GM12878 (cell line): Measurements from ENCODE around the gene GRIA4. TPM values are rescaled to one million over a fixed set of nuclear protein-coding genes. Genes with fewer than 3 reads are reported as not detected.

Source experiments
- ATAC-seq: fragments of 200-7000 bp; cut with Tn5 transposase; 3 replicates; pipeline ENCODE4 v1.9.1; 2020; ENCODE audit warnings: mild to moderate bottlenecking, moderate library complexity
- BruUV-seq: library from RNA; stranded (reverse); fragments of 400-500 nt; replicated peaks from 2 replicates; lab custom pipeline; 2021; lab: Mats Ljungman, UMichigan
- CTCF ChIA-PET: fragments of 300-600 bp; sonication (Branson Sonifier 250); formaldehyde crosslinking; extraction: SDS; loops from one replicate; lab custom pipeline; 2021; ENCODE audit warnings: inconsistent platforms; lab: Yijun Ruan, JAX
- POLR2A ChIA-PET: fragments of 350-600 bp; formaldehyde crosslinking; extraction: SDS; loops from one replicate; lab custom pipeline; 2021; ENCODE audit warnings: inconsistent platforms; lab: Charles Lee
- RAD21 ChIA-PET: fragments of 300-600 bp; sonication (Branson Sonifier 250); formaldehyde crosslinking; loops from one replicate; lab custom pipeline; 2023; ENCODE audit warnings: antibody characterized with exemption; ENCODE audit not compliant: unreplicated experiment; lab: Charles Lee
- SMC1A ChIA-PET: fragments of 300-600 bp; sonication (Branson Sonifier 250); formaldehyde crosslinking; loops from one replicate; lab custom pipeline; 2023; ENCODE audit not compliant: unreplicated experiment, uncharacterized antibody; lab: Charles Lee
- DNase-seq: peaks from one replicate; pipeline ENCODE4 v3.0.0-alpha.2; 2011; ENCODE audit warnings: low read depth, low spot score
- FAIRE-seq: peaks from 3 replicates; lab custom pipeline; 2011; peaks lifted over from hg19 to GRCh38; lab: Jason Lieb, UNC
- H2AFZ ChIP-seq: 2 replicates; pipeline ENCODE4 v1.6.0; 2011; ENCODE audit warnings: low read depth, low read length, control low read depth; ENCODE audit not compliant: control insufficient read depth
- H3K27ac ChIP-seq: 2 replicates; pipeline ENCODE4 v1.5.1; 2011; ENCODE audit warnings: control low read depth; ENCODE audit not compliant: control insufficient read depth, insufficient read depth
- H3K27me3 ChIP-seq, 2 experiments: replicated peaks in 1 of 2; 2 replicates each; pipeline versions ENCODE4 v1.6.0 to v1.6.1; 2011; ENCODE audit warnings: low read length in 1 of 2; ENCODE audit not compliant: control insufficient read depth in 2 of 2, insufficient read depth in 2 of 2
- H3K36me3 ChIP-seq, 2 experiments: 2 replicates each; pipeline ENCODE4 v1.5.1; 2011; ENCODE audit warnings: low read length in 1 of 2; ENCODE audit not compliant: control insufficient read depth in 2 of 2, insufficient read depth in 2 of 2
- H3K4me1 ChIP-seq: 2 replicates; pipeline ENCODE4 v1.6.1; 2011; ENCODE audit warnings: mild to moderate bottlenecking, low read length, moderate library complexity, mixed read lengths; ENCODE audit not compliant: control insufficient read depth, insufficient read depth
- H3K4me2 ChIP-seq: 2 replicates; pipeline ENCODE4 v1.6.0; 2011; ENCODE audit warnings: control low read depth; ENCODE audit not compliant: control insufficient read depth, insufficient read depth
- H3K4me3 ChIP-seq: fragments of 200-600 bp; sonication (generic); 2 replicates; pipeline ENCODE4 v1.5.1; 2016
- H3K79me2 ChIP-seq: 2 replicates; pipeline ENCODE4 v1.6.0; 2011; ENCODE audit warnings: low read length; ENCODE audit not compliant: control insufficient read depth, insufficient read depth
- H3K9ac ChIP-seq: 2 replicates; pipeline ENCODE4 v1.8.0; 2011; ENCODE audit warnings: low read length, control low read depth, mixed read lengths; ENCODE audit not compliant: control insufficient read depth, insufficient read depth
- H3K9me3 ChIP-seq: replicated peaks from 3 replicates; pipeline ENCODE4 v1.5.1; 2011; ENCODE audit warnings: mild to moderate bottlenecking, low read length; ENCODE audit not compliant: control insufficient read depth, insufficient read depth
- H4K20me1 ChIP-seq: 2 replicates; pipeline ENCODE4 v1.6.0; 2011; ENCODE audit not compliant: control insufficient read depth, insufficient read depth
- ASH2L ChIP-seq: fragments of 300-600, 200-600 bp; sonication (generic); IDR thresholded peaks from 2 replicates; pipeline ENCODE4 v1.6.1; 2017; ENCODE audit warnings: low read depth, mild to moderate bottlenecking, borderline replicate concordance
- ATF7 ChIP-seq: fragments of 450-650 bp; IDR thresholded peaks from 2 replicates; pipeline ENCODE4 v1.6.1; 2016; ENCODE audit warnings: low read depth, mild to moderate bottlenecking
- BCL11A ChIP-seq: IDR thresholded peaks from 2 replicates; pipeline ENCODE4 v1.6.1; 2011; ENCODE audit warnings: low read depth, low read length
- BMI1 ChIP-seq: fragments of 450-650 bp; IDR thresholded peaks from 2 replicates; pipeline ENCODE4 v1.6.1; 2016; ENCODE audit warnings: mild to moderate bottlenecking, moderate library complexity, borderline replicate concordance
- GABPA ChIP-seq: IDR thresholded peaks from 2 replicates; pipeline ENCODE4 v1.6.1; 2014; ENCODE audit warnings: antibody characterized with exemption, low read depth, mild to moderate bottlenecking, inconsistent platforms
- MEF2A ChIP-seq: IDR thresholded peaks from 2 replicates; pipeline ENCODE4 v1.6.1; 2011; ENCODE audit warnings: low read depth, mild to moderate bottlenecking, low read length, moderate library complexity; ENCODE audit not compliant: insufficient read depth
- NR2C2 ChIP-seq: IDR thresholded peaks from 2 replicates; pipeline ENCODE4 v1.6.1; 2011; ENCODE audit warnings: borderline replicate concordance, low read depth; ENCODE audit not compliant: control insufficient read depth, insufficient read length
- RCOR1 ChIP-seq: conservative IDR thresholded peaks from 2 replicates; pipeline ENCODE4 v1.6.1; 2012; ENCODE audit warnings: low read depth, low read length, improper control_type of control experiment
- RUNX3 ChIP-seq: IDR thresholded peaks from 2 replicates; pipeline ENCODE4 v1.6.1; 2012; ENCODE audit warnings: low read length, inconsistent platforms
- SP1 ChIP-seq: IDR thresholded peaks from one replicate; pipeline ENCODE4 v1.6.1; 2011; ENCODE audit warnings: low read depth, low read length
- TBL1XR1 ChIP-seq: IDR thresholded peaks from 2 replicates; pipeline ENCODE4 v1.6.1; 2012; ENCODE audit warnings: low read depth, low read length, improper control_type of control experiment
- WGBS: methylation state at CpG from one replicate; pipeline ENCODE4 v1.1.6; 2016; ENCODE audit warnings: low lambda C conversion rate; ENCODE audit not compliant: insufficient replicate concordance, insufficient coverage; ENCODE audit errors: missing lambda C conversion rate; 5-methylcytosine and 5-hydroxymethylcytosine counted together
- in situ Hi-C: fragments of 300-500 bp; cut with MboI; formaldehyde crosslinking; loops from 9 replicates; pipeline ENCODE4 v1.14.3; 2018; ENCODE audit warnings: mixed read lengths
- intact Hi-C: fragments of 100-400 bp; cut with micrococcal nuclease; formaldehyde crosslinking; loops from one replicate; pipeline ENCODE4 v1.14.2; 2022; ENCODE audit not compliant: unreplicated experiment
- polyA plus RNA-seq, 11 experiments: library from polyadenylated mRNA; depleted of rRNA in 4 of 11; unstranded in 6 of 11; stranded (reverse) in 5 of 11; fragments of >200 nt; fragmentation: Nextera tagmentation in 4 of 11; fragmentation: Illumina TruSeq in 1 of 11; extraction: Ambion mirVana in 4 of 11; extraction: Trizol in 1 of 11; gene quantifications; 1 replicate in 1 of 11; 2 replicates in 10 of 11; pipeline versions ENCODE4 v1.2.1 to v1.2.3, GENCODE V29; 2011 to 2016; ENCODE audit warnings: inconsistent platforms in 2 of 11, missing spikeins in 2 of 11, low read depth in 1 of 11
- total RNA-seq, 4 experiments: library from RNA; depleted of rRNA in 3 of 4; stranded (reverse); fragments of >200 nt in 3 of 4; fragmentation: Illumina TruSeq in 1 of 4; extraction: Trizol in 1 of 4; gene quantifications; 2 replicates each; pipeline versions ENCODE4 v1.2.1 to v1.2.3, GENCODE V29; 2013 to 2021
- TF ChIP-seq, protein P1 (sequence below): fragments of 450-650 bp; conservative IDR thresholded peaks from 2 replicates; pipeline ENCODE4 v1.6.1; 2017; ENCODE audit warnings: mild to moderate bottlenecking, moderate library complexity
- TF ChIP-seq, protein P2 (sequence below): fragments of 450-650 bp; IDR thresholded peaks from 2 replicates; pipeline ENCODE4 v1.6.1; 2017; ENCODE audit warnings: antibody characterized with exemption, mild to moderate bottlenecking, moderate library complexity

Gene GRIA4
- total and polyA plus RNA-seq, 10 of the 15 experiments (the other 5 are each of a cell fraction or from before 2014, with no cell fraction given) = 0.04 TPM; not detected in 9

DNA sequence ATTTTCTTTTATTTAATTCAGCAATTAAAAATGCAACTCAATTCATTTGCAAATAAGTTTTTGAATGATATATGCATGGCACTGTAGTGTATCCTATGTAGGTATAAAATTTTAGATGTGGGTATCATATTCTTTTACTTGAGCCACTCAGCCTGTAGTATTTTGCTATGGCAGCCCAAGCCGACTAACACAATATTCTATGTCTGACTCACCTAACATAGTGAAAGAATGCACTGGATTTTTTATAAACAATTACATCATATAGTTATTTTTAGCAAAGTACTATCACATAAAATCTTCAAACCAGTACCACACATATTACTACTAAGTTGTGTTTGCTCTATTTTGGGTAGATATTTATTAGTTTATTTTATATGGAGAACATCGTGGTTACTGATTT is 21.9 kb upstream of the GRIA4 start:
- Histone ChIP-seq H3K27ac (no peak overlapping the region), H3K9ac (no peak overlapping the region), H3K27me3 (no peaks in the 10 kb centered on the region), H3K4me2 (no peak overlapping the region), H3K9me3 (no peaks in the 10 kb centered on the region), H2AFZ (no peak overlapping the region), H3K79me2 (no peaks in the 10 kb centered on the region), H3K4me1 (no peaks in the 10 kb centered on the region), H3K36me3 (no peaks in the 10 kb centered on the region), H4K20me1 (no peaks in the 10 kb centered on the region), H3K4me3 (no peak overlapping the region)
- RAD21 ChIA-PET = no interaction called here
- DNase-seq (no peak), ATAC-seq (no peak), FAIRE-seq (no peak)
- POLR2A ChIA-PET = no interaction called here
- WGBS = 2% methylated on average over 2 of the region's 2 CpGs
- TF ChIP-seq GABPA (no peak), SP1 (no peak), RCOR1 (no peak), RUNX3 (no peak), ATF7 (no peak), TBL1XR1 (no peak), ASH2L (no peak), BMI1 (no peak), MEF2A (no peak), BCL11A (no peak), NR2C2 (no peak)
- TF ChIP-seq, protein P1, sequence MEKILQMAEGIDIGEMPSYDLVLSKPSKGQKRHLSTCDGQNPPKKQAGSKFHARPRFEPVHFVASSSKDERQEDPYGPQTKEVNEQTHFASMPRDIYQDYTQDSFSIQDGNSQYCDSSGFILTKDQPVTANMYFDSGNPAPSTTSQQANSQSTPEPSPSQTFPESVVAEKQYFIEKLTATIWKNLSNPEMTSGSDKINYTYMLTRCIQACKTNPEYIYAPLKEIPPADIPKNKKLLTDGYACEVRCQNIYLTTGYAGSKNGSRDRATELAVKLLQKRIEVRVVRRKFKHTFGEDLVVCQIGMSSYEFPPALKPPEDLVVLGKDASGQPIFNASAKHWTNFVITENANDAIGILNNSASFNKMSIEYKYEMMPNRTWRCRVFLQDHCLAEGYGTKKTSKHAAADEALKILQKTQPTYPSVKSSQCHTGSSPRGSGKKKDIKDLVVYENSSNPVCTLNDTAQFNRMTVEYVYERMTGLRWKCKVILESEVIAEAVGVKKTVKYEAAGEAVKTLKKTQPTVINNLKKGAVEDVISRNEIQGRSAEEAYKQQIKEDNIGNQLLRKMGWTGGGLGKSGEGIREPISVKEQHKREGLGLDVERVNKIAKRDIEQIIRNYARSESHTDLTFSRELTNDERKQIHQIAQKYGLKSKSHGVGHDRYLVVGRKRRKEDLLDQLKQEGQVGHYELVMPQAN = no peak
- TF ChIP-seq, protein P2, sequence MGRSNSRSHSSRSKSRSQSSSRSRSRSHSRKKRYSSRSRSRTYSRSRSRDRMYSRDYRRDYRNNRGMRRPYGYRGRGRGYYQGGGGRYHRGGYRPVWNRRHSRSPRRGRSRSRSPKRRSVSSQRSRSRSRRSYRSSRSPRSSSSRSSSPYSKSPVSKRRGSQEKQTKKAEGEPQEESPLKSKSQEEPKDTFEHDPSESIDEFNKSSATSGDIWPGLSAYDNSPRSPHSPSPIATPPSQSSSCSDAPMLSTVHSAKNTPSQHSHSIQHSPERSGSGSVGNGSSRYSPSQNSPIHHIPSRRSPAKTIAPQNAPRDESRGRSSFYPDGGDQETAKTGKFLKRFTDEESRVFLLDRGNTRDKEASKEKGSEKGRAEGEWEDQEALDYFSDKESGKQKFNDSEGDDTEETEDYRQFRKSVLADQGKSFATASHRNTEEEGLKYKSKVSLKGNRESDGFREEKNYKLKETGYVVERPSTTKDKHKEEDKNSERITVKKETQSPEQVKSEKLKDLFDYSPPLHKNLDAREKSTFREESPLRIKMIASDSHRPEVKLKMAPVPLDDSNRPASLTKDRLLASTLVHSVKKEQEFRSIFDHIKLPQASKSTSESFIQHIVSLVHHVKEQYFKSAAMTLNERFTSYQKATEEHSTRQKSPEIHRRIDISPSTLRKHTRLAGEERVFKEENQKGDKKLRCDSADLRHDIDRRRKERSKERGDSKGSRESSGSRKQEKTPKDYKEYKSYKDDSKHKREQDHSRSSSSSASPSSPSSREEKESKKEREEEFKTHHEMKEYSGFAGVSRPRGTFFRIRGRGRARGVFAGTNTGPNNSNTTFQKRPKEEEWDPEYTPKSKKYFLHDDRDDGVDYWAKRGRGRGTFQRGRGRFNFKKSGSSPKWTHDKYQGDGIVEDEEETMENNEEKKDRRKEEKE = no peak
- in situ Hi-C loops (no loop called here), intact Hi-C loops (no loop called here)
- SMC1A ChIA-PET = no interaction called here
- CTCF ChIA-PET = interaction anchor here (0.6 kb wide), 1 partner anchor 263 kb away, joined by 3 read pairs; no protein-coding TSS in a partner anchor
- no TSS peak for BruUV-seq
